NCI-H2029 (cell line): ENCODE data around the gene NEUROG1.

Source experiments
- DNase-seq: peaks from one replicate; lab custom pipeline; 2025; lab: John Stamatoyannopoulos, UW

NEUROG1 gene

DNA sequence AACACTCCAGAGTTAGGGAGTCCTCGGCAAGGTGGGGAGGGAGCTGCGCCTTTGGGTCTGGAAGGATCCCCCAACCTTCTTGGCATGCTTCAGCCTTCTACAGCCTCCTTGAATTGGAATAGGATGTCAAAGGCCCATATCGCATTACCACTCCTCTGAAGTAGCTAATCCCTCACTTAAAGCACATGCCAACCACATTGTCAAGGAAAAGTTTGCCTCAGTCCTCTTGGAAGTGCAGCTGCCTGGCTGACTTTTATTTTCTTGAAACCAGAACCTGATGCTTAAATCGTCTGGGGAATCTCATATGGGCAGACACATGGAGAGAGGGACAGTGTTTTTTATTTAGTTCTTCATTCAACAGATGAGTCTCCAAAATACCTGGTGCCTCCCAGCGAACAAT lies 28.6 kb upstream of the NEUROG1 start:
- no peak for DNase-seq

DNA sequence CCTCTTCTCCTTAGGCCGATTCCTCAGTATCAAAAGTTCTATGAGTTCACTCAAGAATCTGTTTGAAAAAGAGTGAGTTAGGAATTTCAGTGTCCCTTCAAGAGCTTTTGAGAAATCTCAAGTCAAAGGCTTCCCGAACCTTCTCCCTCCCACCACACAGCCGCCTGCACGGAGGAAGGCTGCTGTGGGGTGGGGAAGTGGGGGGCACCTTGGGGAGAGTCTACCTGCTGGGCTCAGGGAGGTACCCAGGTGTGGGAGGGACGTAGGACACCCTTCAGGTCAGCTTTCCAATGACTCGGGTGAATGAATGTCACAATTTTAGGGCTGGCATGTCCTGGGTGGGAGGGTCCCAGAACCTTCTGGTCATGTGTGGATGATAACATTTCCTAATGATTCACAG lies 25.5 kb upstream of the NEUROG1 start:
- no peak for DNase-seq

DNA sequence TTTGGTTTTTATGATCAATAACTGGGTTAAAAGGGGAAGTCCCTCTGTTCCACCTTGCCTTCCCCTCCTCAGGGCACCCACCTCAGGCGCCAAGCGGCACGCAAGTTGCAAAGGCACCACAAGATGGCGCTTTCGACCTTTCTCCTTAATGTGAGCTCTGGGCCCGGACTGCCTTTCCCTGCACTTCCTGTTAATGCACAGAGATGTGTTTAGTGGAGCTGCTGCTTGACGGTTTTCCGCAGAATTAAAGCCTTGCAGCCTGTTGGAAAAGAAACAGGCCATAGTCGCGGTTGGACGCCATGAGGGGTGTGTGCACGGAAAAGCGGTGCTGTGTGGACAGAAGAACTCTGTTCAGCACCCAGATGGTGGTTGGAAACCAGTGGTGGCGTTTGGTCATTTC lies 25.1 kb upstream of the NEUROG1 start:
- peak; percentile 76 for DNase-seq

DNA sequence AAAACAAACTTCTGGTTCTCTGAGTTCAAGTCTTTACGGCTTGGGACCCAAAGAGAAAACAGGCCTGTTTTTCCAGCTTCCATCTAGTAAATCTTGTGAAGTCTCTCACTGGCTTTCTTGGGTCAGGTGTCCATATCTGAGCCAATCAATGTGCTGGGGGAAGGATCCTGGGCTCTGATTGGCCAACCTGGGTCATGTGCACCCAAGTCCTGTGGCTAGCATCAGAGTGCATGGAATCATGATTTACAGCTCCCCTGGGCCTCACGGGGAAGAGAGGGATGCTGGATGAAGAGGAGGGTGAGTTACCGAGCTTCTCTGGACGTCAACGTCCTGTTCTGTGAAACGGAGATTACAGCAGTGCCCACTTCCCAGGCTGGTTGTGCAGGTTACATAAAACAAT lies 23.6 kb upstream of the NEUROG1 start:
- no peak for DNase-seq

DNA sequence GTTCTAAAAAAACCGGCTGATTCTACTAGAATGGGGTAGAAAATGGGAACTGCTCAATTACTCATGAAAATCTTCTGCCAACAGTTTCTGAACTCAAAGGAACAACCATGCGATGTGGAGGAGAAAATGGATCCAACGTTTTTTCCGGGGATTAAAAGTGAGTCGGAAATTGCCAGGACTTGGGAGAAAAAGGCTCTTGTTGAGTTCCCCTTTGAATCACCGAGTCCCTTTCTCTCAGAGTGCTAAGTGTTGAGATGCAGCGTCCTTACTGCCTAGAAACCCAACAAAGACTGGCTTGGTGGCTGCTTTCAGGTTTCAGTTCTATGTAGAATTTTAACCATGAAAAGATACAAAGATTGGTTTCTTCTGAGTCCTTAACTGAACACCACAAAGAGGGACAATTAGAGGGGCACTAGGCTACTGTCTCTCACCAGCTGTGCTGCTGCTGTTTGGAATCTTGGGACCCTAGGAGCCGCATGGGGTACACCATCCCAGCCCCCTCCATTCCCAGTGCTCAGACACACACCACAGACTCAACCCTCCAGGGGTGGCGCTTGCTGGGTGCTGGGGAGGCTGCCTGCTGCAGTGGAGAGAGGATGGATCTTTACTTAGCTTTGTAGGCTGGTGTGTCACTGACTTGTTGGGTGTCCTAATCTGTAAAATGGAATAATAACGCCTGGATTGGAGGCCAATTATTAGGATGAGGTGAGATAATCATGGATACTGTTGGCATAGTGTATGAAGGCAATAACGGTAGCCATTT lies 21.5 kb upstream of the NEUROG1 start:
- DNase-seq = no peak

DNA sequence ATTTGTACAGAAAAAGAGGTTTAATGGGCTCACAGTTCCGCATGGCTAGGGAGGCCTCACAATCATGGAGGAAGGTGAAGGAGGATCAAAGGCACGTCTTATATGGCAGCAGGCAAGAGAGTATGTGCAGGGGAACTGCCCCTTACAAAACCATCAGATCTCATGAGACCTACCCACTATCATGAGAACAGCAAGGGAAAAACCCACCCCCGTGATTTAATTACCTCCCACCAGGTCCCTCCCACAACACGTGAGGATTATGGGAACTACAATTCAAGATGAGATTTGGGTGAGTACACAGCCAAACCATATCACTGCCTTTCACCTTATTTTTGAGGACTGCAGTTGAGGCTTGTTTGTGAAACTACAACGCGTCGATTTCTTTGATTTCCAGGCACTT lies 20.9 kb upstream of the NEUROG1 start:
- DNase-seq = no peak

DNA sequence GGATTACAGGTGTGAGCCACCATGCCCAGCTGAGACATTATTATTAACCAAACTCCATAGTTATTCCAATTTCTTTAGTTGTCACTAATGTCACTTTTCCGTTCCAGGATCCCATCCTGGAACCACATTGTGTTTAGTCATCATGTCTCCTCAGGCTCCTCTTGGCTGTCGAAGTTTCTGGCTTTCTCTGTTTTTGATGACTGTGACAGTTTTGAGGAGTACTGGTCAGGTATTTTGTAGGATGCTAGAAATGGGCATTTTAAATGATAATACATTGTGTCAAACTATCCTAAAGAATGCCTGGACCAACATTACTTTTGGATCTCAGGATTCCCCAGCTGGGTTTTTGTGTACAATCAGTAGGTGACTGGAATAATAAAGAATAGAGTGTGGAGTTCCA lies 19.8 kb upstream of the NEUROG1 start:
- DNase-seq = no peak

DNA sequence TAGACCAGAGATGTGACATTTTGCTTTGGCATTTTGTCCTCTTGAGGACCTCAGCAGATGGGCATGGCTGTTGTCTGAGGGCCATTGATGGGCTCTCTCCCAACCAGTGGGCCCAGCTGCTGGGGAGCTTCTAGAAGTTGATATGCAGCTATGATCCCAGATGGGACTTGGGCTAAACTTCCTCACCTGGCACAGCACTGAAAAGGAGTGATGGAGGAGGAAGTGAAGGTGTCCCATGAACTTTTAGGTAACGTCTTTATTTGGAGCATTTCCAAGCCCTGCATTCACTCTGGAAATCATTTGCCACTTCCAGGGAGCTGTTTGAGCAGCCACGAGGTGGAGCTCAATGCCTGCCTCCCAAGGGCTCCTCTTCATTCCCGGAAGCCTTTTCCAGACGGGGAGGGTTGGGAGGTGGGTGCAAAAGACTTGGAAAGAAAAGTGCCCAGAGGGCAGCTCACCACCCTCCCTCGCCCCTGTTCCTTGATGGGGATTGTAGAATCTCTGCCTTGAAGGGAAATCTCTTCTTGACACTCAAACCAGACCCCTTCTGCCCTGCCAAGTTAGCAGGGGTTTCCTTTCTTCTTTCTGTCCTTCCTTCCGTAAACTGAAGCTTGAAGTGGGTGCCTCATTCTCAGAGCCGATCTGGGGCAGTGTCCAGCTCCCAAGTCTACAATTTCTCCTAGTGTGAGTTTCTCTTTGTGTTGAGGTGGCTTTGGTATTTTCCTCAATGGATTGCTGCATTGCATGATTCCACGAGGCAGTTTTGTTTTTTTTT lies 18.1 kb upstream of the NEUROG1 start:
- DNase-seq = peak; percentile 30

DNA sequence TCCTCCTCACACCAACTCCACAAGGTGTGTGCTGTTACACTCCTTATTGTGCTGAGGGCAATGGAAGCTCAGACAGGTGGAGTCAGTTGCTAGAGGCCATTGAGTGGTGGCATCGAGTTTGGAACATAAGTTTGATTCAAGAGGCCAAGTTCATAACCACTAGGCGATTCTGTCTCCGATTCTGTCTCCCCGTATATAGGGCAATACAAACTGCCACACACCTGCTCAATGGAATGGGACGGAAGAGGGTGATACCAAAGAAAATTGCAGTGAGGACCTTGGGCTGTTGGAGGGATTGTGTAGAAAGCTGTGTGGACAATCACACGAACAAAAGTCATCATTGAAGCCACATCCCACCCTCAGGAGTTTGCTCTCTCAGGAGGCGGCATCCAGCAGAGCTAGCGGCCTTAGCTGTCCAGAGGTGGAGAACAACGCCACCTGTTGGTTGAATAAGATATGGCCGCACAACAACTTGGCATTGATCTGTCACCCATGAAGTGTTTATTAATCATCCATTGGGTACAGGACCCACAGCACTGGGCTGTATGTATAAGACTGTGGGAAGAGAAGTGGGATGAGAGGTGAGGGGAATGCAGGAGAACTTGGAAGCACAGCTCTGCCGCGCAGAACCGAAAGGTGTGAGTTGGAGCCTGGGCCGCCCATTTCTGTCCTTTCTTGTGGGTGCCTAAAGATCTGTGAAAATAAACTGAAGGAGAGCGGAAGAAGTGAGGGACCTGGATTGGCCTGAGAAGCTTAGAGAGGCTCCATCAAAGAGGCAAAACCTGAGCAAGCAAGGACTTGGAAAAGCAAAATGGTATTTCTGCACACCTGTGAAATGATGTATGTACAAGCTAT lies 16.1 kb upstream of the NEUROG1 start:
- peak; percentile 62 for DNase-seq

DNA sequence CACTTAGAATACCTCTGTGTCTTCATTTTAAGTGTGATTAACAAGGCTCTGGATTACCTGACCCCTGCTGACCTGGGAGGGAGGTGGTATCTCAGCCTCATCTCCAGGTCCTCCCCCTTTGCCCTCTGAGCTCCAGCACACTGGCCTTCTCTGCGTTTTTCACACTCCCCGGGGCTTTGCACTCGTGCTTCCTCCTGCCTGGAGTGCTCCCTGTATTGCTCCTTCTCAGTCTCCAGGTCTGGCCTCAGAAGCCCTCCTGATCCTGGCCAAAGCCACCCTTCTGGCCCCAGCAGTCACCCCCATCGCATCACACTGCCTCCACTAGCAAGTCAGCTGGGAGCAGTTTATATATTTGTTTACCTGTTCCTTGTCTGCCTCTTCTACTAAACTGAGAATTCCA lies 13.6 kb upstream of the NEUROG1 start:
- no peak for DNase-seq

DNA sequence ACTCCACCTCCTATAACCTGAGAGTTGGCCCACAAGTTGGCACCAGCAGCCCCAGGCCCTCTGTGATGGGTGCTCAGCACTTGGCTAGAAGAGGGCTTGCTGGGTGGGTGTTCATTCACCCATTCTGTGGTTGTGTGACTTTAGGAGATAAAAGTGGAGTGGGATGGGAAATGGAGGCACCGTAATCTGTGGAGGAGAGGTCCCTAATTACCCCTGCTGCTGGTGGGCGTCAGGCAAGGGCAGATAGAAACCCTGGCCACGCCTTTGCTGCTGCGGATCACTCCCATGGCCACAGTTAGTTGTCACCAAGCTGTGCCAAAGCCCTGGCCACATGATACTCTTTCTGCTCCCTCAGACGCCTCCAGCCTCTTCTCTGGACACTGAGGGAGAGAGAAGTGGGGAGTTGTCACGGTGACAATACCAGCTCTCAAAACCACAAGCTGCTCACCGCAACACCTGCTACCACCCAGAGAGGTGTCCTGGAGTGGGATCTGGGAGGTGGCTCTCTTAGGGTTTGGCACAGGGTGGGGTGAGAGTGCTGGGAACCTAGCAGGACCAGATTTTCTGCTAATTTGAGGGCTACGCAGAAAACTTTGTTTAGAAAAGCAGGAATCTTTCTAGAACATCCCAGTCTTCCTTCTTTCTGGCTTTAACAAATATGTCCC lies 12.0 kb upstream of the NEUROG1 start:
- DNase-seq = peak; percentile 67

DNA sequence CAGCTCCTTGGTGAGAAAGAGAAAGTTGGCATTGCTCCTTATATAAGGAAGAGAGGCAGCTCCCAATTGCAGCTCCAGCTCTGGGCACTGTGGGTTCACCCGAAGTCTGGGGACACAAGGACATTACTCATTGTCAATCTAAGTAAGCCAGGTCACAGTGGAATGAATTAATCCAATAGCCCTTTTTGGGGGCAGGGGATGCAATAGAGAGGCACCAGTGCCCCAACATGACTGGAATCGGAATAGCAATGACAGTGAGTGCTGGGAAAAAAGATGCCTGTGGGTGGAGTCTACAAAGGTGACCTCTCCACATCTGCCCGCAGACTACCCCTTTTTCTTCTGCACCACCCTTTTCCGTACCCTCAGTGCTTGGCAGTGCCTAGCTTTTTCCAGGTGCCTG lies 11.1 kb upstream of the NEUROG1 start:
- no peak for DNase-seq

DNA sequence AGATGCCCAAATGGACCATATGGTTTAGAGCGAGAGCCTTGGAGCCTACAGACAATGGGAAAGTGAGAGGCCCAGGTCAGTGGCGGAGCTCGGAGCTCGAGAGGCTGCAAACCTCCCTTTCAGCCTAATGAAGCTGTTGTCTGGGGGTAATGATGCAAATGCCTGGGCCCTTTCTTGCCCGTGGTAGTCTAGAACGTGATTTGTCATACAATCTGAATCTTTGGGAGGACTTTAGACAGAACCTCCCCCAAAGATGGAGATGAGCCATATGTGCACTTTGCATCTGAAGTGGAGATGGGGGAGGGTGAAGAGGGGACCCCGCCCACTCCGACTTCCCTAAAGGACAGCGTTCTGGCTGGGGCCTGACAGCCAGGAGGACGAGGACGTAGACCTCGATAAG lies 10.3 kb upstream of the NEUROG1 start:
- DNase-seq = no peak

DNA sequence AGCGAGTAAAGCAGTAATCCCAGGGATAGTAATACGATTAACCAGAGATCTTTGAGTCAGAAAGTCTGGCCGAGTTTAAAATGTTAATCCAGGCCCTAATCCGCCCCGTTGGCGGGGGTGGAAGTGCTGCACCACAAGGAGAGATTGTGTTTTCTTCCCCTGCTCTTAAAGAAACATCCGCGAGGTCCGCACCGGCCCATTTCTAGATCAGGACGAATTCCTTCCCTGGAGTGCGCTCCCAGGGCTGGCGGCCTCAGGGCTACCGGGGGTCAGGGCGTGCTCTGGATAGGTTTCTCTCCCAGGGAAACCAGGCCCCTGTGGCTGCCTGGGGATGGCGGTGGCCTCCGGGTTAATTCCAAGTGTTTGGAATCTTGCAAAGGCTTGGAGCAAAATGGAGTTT lies 9.3 kb upstream of the NEUROG1 start:
- no peak for DNase-seq

DNA sequence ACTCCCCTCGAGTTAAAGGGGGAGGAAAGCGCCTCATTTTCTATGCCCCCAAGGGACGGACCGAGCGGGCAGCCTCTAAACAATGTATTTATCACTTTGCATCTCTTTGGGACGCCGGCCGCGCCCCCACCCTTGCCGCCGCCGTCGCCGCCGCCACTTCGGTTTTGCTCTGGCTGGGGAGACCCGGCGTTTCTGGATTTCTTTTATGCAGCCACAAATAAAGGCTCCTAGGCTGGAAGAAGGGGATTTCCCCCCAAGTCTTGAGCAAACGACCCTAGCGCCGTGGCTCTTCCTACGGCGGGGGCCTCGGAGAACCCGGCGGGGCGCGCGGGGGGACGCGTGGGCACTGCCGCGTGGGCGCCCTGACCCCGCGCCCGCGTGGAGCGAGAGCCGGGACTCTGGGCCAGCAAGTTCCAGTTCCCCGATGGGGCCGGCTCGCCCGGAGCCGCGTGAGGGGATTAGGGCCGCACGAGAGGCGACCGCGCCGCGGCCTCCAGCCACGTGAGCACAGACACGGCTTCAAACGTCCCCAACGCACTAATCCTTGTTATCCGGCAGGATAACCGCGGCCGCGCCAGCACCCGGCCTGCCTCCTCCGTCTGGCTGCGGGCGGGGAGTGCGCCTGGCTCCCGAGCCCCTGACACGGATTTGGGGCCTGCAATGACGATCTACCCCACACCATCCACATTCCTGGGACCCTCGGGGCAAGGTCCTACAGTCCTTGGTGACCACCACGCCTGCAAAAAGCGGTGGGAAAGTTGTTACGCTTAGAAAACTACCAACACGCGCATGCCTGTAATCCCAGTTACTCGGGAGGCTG lies 7.9 kb upstream of the NEUROG1 start:
- peak; percentile 18 for DNase-seq

DNA sequence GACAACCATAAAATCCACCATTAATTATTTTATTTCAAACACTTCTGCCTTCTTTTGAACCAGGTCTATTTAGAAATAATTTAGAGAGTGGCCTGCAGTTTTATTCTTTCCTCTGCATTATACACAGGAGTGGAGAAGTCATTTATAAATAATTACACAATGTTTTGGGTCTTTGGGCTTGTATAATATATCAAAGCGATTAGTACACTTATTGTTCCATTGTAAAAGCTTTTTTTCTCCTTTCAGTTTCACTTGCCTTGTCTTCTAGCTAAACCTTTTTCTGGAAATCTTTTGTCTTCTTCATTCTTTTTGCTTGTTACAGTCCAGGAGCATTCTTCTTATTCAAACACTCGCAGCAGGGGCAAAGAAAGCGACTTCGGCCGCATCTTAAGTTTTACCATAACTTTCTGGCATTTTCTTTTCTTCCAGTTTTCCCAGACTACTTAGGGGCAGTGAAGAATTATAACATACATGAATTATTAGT lies 7.3 kb upstream of the NEUROG1 start:
- DNase-seq = no peak

DNA sequence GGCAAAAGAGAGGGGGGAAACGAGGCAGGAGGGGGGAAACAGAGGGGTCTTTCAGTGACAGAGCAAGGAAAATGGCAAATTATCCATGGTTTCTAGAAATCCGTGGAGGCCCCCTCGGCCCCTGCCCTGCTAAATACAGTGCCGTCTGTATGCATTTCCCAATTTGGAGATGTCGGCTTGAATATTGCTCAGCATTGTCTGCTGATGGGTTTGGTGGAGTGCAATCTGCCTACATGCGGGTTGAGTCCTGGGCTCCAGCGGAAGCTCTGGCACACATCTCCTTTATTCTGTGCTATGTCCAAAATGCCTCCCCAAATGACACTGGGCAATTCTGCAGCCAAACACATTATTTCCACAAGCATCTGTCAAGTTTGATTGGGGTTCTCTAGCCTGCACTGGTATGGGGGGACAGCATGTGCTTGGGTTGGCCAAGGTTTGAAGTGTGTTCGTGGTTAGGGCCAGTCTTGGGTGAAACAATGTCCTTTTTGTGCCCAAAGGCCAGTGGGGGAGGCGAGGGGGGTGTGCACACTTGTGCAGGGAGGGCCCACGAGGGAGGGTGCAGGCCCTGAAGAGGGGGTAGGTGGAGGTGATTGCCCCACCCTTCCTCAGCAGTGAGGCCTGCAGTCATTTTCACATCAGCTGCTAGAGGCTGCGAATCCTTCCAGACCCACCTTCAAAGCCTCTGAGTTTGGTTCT lies 6.2 kb upstream of the NEUROG1 start:
- no peak for DNase-seq

DNA sequence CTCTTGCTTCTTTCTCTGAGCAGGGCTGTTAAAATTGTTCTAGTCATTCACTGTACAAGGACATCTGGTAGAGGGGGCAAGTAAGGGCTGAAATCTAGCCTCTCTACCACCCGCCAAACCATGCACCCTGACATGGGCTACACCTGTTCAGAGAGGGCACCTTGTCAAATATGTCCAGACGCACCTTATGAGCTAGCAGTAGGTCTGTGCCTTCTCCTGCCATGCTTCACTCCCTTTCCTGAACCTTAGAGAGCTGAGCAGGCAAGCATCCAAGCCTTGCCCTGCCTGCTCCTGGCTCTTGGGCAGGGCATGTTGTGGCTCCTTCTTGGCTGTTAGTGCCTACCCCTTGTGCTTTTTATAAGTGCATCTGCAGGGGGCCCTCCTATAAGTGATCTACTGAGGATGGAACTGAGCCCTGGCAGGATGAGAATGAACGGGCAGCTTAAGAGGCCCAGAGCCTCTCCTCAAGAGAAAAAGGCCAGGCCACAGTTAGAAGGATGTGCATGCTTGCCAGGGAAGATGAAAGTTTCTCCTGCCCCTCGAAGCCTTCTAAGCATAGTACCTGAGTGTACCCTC lies 3.8 kb upstream of the NEUROG1 start:
- DNase-seq = no peak

DNA sequence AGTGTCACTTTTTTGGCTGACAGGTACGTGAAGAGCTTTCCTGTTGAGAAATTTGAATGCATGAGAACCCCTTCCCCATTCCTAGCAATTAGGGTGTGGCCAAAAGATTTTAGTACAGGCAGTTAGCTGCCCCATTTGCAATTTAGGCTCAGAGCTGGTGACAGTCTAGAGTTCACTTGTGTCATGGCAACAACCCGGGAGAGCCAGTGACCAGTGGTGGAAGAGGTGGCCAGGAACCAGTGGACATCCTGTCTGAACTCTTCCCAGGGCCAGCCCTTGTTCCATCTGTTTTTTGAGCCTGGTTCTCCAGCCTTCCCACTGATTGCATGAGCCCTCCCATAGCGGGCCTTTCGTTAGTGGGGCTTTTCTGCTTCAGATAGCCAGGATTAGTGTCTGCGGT lies 2.5 kb upstream of the NEUROG1 start:
- DNase-seq = no peak

DNA sequence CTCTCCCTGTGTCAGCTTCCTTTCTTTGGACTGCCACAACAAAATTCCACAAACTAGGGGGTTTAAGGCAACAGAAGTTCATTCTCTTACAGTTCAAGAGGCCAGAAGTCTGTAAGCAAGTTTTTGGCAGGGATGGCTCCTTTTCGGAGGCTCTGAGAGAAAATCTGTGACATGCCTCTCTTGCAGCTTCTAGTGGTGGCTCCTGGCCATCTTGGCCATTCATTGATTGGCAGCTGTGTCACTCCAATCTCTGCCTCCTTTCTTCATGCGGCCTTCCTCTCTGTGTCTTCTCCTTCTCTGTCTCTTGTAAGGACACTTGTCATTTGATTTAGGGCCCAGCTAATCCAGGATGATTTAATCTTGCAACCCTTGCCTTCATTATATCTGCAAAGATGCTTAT lies 2.0 kb upstream of the NEUROG1 start:
- DNase-seq = no peak
